ENCODE data around the gene HK2.

GRCh38 chr2:74806920-74807319 lies 27.0 kb upstream of the HK2 start:
- TF ChIP-seq, protein P1, sequence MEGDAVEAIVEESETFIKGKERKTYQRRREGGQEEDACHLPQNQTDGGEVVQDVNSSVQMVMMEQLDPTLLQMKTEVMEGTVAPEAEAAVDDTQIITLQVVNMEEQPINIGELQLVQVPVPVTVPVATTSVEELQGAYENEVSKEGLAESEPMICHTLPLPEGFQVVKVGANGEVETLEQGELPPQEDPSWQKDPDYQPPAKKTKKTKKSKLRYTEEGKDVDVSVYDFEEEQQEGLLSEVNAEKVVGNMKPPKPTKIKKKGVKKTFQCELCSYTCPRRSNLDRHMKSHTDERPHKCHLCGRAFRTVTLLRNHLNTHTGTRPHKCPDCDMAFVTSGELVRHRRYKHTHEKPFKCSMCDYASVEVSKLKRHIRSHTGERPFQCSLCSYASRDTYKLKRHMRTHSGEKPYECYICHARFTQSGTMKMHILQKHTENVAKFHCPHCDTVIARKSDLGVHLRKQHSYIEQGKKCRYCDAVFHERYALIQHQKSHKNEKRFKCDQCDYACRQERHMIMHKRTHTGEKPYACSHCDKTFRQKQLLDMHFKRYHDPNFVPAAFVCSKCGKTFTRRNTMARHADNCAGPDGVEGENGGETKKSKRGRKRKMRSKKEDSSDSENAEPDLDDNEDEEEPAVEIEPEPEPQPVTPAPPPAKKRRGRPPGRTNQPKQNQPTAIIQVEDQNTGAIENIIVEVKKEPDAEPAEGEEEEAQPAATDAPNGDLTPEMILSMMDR (IDR thresholded peaks at IDR 0.05) = no peak
- TF ChIP-seq POLR2A (IDR thresholded peaks at IDR 0.05) = no peak
- no peak for TF ChIP-seq POLR2AphosphoS5 (IDR thresholded peaks at IDR 0.05)

All from prostate gland (tissue), 2 donors.